ENCODE results near the gene WARS2. TPM values are rescaled to one million over a fixed set of nuclear protein-coding genes. Genes with fewer than 3 reads are reported as not detected.

The WARS2 gene
- total RNA-seq (2014; rRNA removed; shearing (Covaris generic)), result 8.9 and 11.0 TPM in 2 replicates
- 7.0 and 9.1 TPM in 2 replicates for total RNA-seq (2022)
- Bru-seq, nascent RNA, result percentile 59 among the genes with signal in this experiment
- percentile 48 among the genes with signal in this experiment for BruChase-seq, experiment 1, labeled RNA remaining after a 6-hour chase
- BruChase-seq, experiment 2, labeled RNA remaining after a 2-hour chase, result percentile 49 among the genes with signal in this experiment
- long read RNA-seq, transcript WARS2-201 (6 exons, 2,800 nt), result major isoform, 8 of 12 reads
- long read RNA-seq, partial matches to known transcripts, result 0 of 12 reads
- long read RNA-seq, other reads (novel, unspliced or antisense), result 2 of 12 reads

- peak within 1 kb of the TSS; percentile 77 for H3K4me2 ChIP-seq (ENCODE audit: low read length)
- peak within 1 kb of the TSS; percentile 72 for H3K27ac ChIP-seq (ENCODE audit: low read depth, low read length, poor library complexity, severe bottlenecking)
- H3K4me3 ChIP-seq (ENCODE audit: low read depth, low read length, poor library complexity, severe bottlenecking), result peak within 1 kb of the TSS; percentile 75
- intact Hi-C loops (cut with micrococcal nuclease; ENCODE audit: unreplicated experiment), result loop anchor here (1.0 to 10.0 kb wide), 3 partner anchors 180 to 1212 kb away; partner anchors contain the start of genes GDAP2, PHGDH and WDR3
- BruUV-seq (replicated peaks), result TSS peak; percentile 68
- no peaks in the 10 kb centered on the region; the same call in 1 of the 2 replicates for H3K36me3 ChIP-seq (ENCODE audit: insufficient read depth, low read length)
- no peaks in the 10 kb centered on the region for H3K9me3 ChIP-seq (ENCODE audit: low read length)
- no peaks in the 10 kb centered on the region for H4K20me1 ChIP-seq (ENCODE audit: insufficient read depth, low read length)
- peak within 1 kb of the TSS; percentile 84 for H2AFZ ChIP-seq (ENCODE audit: low read length)
- peak; percentile 99 for DNase-seq (ENCODE audit: low spot score)
- TF ChIP-seq CTCF (conservative IDR thresholded peaks at IDR 0.05; ENCODE audit: low read length) (no peak; the same call in 1 of the 2 replicates), EZH2phosphoT487 (IDR thresholded peaks at IDR 0.05; ENCODE audit: borderline replicate concordance, low read depth, low read length) (no peak)
- ChIA-PET CTCF (ENCODE audit: unreplicated experiment) (interaction anchor here (0.6 to 0.9 kb wide), 2 partner anchors 8 to 25 kb away, joined by 3 read pairs; no protein-coding TSS in a partner anchor), POLR2A (interaction anchor here (0.6 to 1.6 kb wide), 6 partner anchors 8 to 573 kb away, joined by 3 to 5 read pairs (median 3); no protein-coding TSS in a partner anchor)
- no peaks in the 10 kb centered on the region for H3K9me2 ChIP-seq (ENCODE audit: insufficient read depth, low read length)
- H3K4me1 ChIP-seq (ENCODE audit: insufficient read depth, low read length, poor library complexity, severe bottlenecking), result peaks cover 27% of the 10 kb centered on the region
- H3K79me2 ChIP-seq (ENCODE audit: insufficient read depth, low read depth, low read length), result peaks cover 24% of the 10 kb centered on the region; the same call in 1 of the 2 replicates
These were observed at the start of gene WARS2 for GRCh38 chr1:119140177-119141019. Gene WARS2, minus strand, starts transcription at chr1:119140653. Its CDS starts 9 bp downstream, at chr1:119140644.

- no peaks in the 10 kb centered on the region for H3K9me2 ChIP-seq (ENCODE audit: insufficient read depth, low read length)
- ChIA-PET POLR2A (no interaction called here), CTCF (ENCODE audit: unreplicated experiment) (no interaction called here)
- no TSS peak for BruUV-seq (replicated peaks)
- H2AFZ ChIP-seq (ENCODE audit: low read length), result no peak overlapping the region
- no peaks in the 10 kb centered on the region for H3K36me3 ChIP-seq (ENCODE audit: insufficient read depth, low read length)
- H3K4me3 ChIP-seq (ENCODE audit: low read depth, low read length, poor library complexity, severe bottlenecking), result no peak overlapping the region
- no peaks in the 10 kb centered on the region for H3K4me1 ChIP-seq (ENCODE audit: insufficient read depth, low read length, poor library complexity, severe bottlenecking)
- H3K9me3 ChIP-seq (ENCODE audit: low read length), result no peaks in the 10 kb centered on the region
- no peak overlapping the region for H3K27ac ChIP-seq (ENCODE audit: low read depth, low read length, poor library complexity, severe bottlenecking)
- TF ChIP-seq EZH2phosphoT487 (IDR thresholded peaks at IDR 0.05; ENCODE audit: borderline replicate concordance, low read depth, low read length), result no peak
- TF ChIP-seq CTCF (conservative IDR thresholded peaks at IDR 0.05; ENCODE audit: low read length), result no peak
- intact Hi-C loops (cut with micrococcal nuclease; ENCODE audit: unreplicated experiment), result no loop called here
- H3K4me2 ChIP-seq (ENCODE audit: low read length), result no peak overlapping the region
- no peaks in the 10 kb centered on the region for H4K20me1 ChIP-seq (ENCODE audit: insufficient read depth, low read length)
- no peaks in the 10 kb centered on the region for H3K79me2 ChIP-seq (ENCODE audit: insufficient read depth, low read depth, low read length)
- DNase-seq (ENCODE audit: low spot score), result no peak
These were observed 48.5 kb upstream of the WARS2 start for GRCh38 chr1:119188926-119189325.
